GM06990 (cell line): ENCODE results near the gene MEGF6.

ENCODE experiments used
- DNase-seq: peaks from one replicate; pipeline ENCODE4 v3.0.0-alpha.2; 2011; ENCODE audit not compliant: insufficient read length; ENCODE audit errors: extremely low read depth
- H3K27me3 ChIP-seq: replicated peaks from 2 replicates; pipeline ENCODE4 v1.6.0; 2011; ENCODE audit warnings: low read length; ENCODE audit not compliant: control insufficient read depth, insufficient read depth
- H3K36me3 ChIP-seq: 2 replicates; pipeline ENCODE4 v1.5.1; 2011; ENCODE audit warnings: low read length; ENCODE audit not compliant: control insufficient read depth, insufficient read depth
- H3K4me3 ChIP-seq: replicated peaks from 2 replicates; pipeline ENCODE4 v1.5.1; 2011; ENCODE audit warnings: low read depth, mild to moderate bottlenecking, control low read depth, low read length
- CTCF ChIP-seq: IDR thresholded peaks from 2 replicates; pipeline ENCODE4 v1.5.1; 2011; ENCODE audit warnings: low read length, control low read depth, mild to moderate bottlenecking, inconsistent platforms; ENCODE audit not compliant: insufficient read depth, poor library complexity, severe bottlenecking

MEGF6 gene

GRCh38 chr1:3593745-3594144 lies 17.6 kb downstream of the MEGF6 start:
- no peak for TF ChIP-seq CTCF
- no peaks in the 10 kb centered on the region; the same call in 1 of the 2 replicates for H3K27me3 ChIP-seq
- no peaks in the 10 kb centered on the region for H3K36me3 ChIP-seq
- no peak for DNase-seq
- no peak overlapping the region for H3K4me3 ChIP-seq

- TF ChIP-seq CTCF: no peak
- no peak for DNase-seq
- no peak overlapping the region for H3K4me3 ChIP-seq
- no peaks in the 10 kb centered on the region for H3K36me3 ChIP-seq
- no peaks in the 10 kb centered on the region; the same call in 1 of the 2 replicates for H3K27me3 ChIP-seq
Measured at GRCh38 chr1:3593334-3593733, 18.0 kb downstream of the MEGF6 start.

DNA sequence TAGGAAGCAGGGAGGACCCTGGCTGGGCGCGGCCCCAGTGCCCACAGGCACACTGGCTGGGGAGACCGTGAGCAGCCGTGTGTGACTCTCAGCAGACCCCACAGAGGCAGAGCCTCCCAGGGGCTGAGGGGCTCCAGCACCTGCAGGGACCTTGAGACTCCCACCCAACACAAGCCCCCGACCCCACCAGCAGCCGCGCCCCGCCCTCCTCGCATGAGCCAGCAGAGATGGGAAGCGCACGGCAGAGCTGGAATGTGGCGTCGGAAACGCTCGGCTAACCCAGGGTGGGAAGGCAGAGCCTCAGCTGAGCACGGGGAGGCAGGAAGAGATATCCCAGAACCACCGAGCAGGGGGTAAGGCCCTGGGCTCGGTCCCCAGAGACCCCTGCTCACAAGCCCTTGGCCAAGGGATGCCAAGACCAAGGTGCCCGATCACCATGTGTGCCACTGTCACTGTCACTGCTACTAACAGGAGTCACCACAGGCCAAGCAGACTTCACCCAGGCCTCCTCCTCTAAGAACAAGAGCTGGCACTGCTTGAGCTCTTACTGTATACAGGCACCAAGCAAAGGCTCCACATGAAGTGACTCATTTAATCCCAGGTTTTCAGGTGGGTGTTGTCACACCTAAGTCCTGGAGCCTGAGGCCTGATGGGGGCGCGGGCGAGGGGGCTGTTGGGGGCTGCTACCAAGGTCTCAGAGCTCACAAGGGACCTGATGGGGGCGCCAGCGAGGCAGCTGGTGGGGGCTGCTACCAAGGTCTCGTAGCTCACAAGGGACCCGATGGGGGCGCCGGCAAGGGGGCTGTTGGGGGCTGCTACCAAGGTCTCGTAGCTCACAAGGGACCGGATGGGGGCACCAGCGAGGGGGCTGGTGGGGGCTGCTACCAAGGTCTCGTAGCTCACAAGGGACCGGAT lies 20.1 kb downstream of the MEGF6 start:
- DNase-seq: no peak
- Histone ChIP-seq H3K27me3 (no peaks in the 10 kb centered on the region; the same call in 1 of the 2 replicates), H3K36me3 (no peaks in the 10 kb centered on the region), H3K4me3 (no peak overlapping the region)
- TF ChIP-seq CTCF: peak; percentile 15

GRCh38 chr1:3590139-3590763 lies 21.1 kb downstream of the MEGF6 start:
- Histone ChIP-seq H3K27me3 (no peaks in the 10 kb centered on the region; the same call in 1 of the 2 replicates), H3K36me3 (no peaks in the 10 kb centered on the region), H3K4me3 (no peak overlapping the region)
- TF ChIP-seq CTCF: no peak
- DNase-seq: no peak

GRCh38 chr1:3588395-3588794 lies 22.9 kb downstream of the MEGF6 start:
- H3K36me3 ChIP-seq: no peaks in the 10 kb centered on the region
- no peak for TF ChIP-seq CTCF
- no peaks in the 10 kb centered on the region; the same call in 1 of the 2 replicates for H3K27me3 ChIP-seq
- H3K4me3 ChIP-seq: no peak overlapping the region
- no peak for DNase-seq
